ENCODE measurements around the gene RNF223.

The RNF223 gene

DNA sequence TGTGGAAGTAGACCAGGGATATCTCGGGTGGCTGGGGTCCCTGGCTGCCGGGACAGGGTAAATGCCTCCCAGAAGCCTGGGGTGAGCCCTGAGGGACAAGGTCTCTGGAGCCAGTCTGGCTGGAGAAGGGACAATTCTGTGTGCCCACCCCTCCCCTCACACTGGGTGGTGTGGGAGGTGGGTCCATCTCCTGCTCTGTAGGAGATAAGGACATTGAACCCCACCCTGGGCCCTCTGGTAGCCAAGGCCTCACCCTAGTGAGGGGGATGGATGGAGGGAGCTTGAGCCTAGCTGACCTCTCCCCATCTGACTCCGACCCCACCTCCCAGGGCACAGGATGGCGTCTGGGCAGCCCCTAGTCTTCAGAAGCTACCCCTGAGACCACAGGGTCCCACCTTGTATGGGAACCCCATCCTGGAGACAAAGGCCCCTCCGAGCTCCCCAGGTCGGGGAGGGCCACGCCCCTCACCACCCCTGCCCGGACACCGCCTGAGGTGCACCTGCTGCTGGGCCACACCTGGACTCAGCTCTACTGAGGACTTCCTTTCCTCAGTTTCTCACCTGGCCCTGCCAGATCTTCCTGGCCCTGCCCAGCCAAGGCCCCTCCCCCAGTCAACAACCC is 49.8 kb downstream of the RNF223 start:
- no peak for FAIRE-seq

DNA sequence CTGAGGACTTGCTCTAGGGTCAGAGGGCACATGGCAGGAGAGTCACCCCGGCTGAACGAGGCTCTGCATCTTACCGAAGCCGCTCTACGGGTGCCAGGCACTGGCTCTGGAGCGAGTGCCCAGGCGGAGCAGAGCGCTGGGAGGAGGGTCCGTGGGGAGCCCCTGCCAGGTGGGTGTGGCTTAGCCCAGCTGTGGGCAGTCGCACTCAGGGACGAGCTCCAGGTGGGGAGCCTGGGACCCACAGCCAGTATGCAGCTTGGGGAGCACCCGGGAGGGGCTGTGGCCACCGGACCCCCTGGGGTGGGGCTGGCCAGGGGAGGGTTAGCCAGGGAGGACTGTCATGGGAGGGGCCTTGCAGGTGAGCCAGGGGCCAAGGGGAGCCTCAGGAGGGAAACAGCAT is 50.4 kb downstream of the RNF223 start:
- no peak for FAIRE-seq

DNA sequence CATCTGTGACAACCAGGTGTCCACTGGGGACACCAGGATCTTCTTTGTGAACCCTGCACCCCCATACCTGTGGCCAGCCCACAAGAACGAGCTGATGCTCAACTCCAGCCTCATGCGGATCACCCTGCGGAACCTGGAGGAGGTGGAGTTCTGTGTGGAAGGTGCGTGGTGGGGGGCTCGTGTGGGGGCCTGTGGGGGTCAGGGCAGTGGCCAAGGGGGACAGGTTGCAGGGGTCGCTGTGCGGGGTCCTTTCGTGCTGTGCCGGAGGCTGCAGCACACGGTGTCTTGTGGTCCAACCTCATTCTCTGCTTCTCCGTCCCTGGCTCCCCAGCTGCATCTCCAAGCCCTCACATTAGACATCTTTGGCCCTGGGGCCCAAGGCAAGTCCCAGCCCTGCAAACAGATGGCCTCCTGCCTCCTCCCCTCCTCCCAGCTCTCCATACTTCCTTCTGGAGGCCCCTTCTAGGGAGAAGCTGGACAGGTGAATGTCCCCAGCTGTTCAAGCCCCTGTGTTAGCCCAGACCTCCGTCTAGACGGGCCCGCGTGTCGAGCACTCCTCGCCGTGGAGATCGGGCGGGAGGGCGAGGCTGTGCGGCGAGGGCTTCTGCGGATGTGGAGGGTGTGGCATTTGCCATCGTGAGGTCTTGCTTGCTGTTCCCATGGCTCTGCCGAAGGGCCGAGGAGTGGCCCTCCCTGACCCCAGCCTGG is 51.6 kb downstream of the RNF223 start:
- no peak for FAIRE-seq

- FAIRE-seq, result no peak
These were observed 52.2 kb downstream of the RNF223 start for GRCh38 chr1:1021920-1022259.

- no peak for FAIRE-seq
These were observed 52.8 kb downstream of the RNF223 start for GRCh38 chr1:1021010-1021919.
